HUES6 (cell line): ENCODE data around the gene NEURL1.

ENCODE experiments used
- H3K27ac ChIP-seq: 2 replicates; pipeline ENCODE4 v1.7.0; 2013; ENCODE audit warnings: low read depth, mild to moderate bottlenecking, low read length, inconsistent platforms
- H3K27me3 ChIP-seq: 2 replicates; pipeline ENCODE4 v1.6.1; 2013; ENCODE audit warnings: low read length; ENCODE audit not compliant: control insufficient read depth, insufficient read depth
- H3K36me3 ChIP-seq: 2 replicates; pipeline ENCODE4 v1.6.1; 2013; ENCODE audit warnings: low read length; ENCODE audit not compliant: control insufficient read depth, insufficient read depth
- H3K4me1 ChIP-seq: 2 replicates; pipeline ENCODE4 v1.6.1; 2013; ENCODE audit warnings: low read length; ENCODE audit not compliant: control insufficient read depth, insufficient read depth
- H3K4me3 ChIP-seq: 2 replicates; pipeline ENCODE4 v1.5.1; 2013; ENCODE audit warnings: low read depth, low read length
- H3K9ac ChIP-seq: one replicate; pipeline ENCODE4 v1.6.1; 2013; ENCODE audit warnings: mild to moderate bottlenecking, low read length
- H3K9me3 ChIP-seq: 2 replicates; pipeline ENCODE4 v1.6.1; 2013; ENCODE audit warnings: low read depth, low read length; ENCODE audit not compliant: control insufficient read depth, insufficient read depth

The NEURL1 gene

DNA sequence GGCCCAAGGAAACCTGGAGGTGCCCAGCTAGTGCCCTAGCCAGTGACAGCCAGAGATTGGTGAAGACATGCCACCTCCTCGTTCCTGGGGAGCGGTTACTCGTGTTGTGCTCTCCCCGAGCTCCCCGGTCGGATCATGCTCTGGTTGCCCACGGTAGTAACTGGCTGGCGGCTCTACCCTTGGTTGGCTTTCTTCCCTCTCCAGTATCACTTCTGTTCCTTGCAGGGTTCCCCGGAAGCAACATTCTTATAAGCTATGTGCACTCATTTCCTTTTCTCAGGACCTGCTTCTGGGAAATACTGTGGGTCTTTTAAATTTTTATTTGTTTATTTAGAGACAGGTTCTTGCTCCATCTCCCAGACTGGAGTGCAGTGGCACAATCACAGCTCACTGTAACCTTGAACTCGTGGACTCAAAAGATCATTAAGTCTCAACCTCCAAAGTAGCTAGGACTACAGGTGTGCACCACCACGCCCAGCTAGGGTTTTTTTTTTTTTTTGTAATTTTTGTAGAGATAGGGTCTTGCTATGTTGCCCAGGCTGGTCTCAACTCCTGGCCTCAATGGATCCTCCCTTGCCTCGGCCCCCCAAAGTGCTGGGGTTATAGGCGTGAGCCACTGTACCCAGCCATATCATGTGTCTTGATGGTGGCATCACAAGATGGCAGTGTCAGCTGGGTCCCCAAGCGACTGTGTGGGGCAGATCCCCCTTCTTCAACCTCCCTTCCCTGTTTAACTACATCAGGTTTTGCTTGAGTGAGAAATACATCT is 27.9 kb upstream of the NEURL1 start:
- no peaks in the 10 kb centered on the region for H3K27me3 ChIP-seq
- no peak overlapping the region for H3K9ac ChIP-seq
- peaks cover 2% of the 10 kb centered on the region; the same call in 1 of the 2 replicates for H3K4me1 ChIP-seq
- H3K36me3 ChIP-seq: no peaks in the 10 kb centered on the region
- no peak overlapping the region for H3K4me3 ChIP-seq
- H3K27ac ChIP-seq: no peak overlapping the region
- H3K9me3 ChIP-seq: no peaks in the 10 kb centered on the region

DNA sequence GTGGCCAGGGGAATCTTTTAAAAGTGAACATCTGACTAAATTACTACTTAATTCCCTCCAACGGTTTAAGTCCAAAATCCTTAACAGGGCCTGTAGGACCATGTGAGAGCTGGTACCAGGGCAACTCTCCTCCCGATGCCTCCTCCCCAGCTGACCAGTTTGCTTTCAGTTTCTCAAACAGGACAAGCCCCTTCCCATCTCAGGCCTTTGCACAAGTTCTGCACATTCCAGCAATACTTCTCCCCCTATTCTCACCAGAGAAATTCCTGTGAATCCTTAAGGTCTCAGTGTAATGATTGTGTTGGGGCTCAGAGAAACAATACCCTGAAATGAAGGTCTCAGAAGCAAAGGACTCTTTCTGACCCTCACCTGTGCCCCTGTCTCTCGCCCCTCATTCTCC is 26.8 kb upstream of the NEURL1 start:
- no peaks in the 10 kb centered on the region for H3K9me3 ChIP-seq
- H3K36me3 ChIP-seq: no peaks in the 10 kb centered on the region
- no peak overlapping the region for H3K4me3 ChIP-seq
- H3K9ac ChIP-seq: no peak overlapping the region
- H3K27me3 ChIP-seq: no peaks in the 10 kb centered on the region
- no peak overlapping the region for H3K27ac ChIP-seq
- H3K4me1 ChIP-seq: peaks cover 13% of the 10 kb centered on the region

DNA sequence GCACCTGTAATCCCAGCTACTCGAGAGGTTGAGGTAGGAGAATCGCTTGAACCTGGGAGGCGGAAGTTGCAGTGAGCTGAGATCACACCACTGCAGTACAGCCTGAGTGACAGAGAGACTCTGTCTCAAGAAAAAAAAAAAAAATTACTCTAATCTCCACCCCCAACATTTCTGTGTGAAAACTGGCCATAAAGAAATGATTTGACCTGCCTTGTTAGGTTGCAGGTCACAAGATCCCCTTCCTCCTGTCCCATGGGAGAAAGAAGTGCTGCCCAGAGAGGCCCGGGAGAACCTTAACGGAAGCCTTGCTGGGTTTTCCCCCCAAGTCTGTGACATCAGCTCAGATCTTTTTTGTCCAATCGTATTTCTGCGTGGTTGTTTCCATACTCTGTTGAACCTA is 26.1 kb upstream of the NEURL1 start:
- Histone ChIP-seq H3K9me3 (no peaks in the 10 kb centered on the region), H3K27ac (no peak overlapping the region), H3K9ac (no peak overlapping the region), H3K27me3 (no peaks in the 10 kb centered on the region), H3K4me1 (peaks cover 17% of the 10 kb centered on the region), H3K4me3 (no peak overlapping the region), H3K36me3 (no peaks in the 10 kb centered on the region)

DNA sequence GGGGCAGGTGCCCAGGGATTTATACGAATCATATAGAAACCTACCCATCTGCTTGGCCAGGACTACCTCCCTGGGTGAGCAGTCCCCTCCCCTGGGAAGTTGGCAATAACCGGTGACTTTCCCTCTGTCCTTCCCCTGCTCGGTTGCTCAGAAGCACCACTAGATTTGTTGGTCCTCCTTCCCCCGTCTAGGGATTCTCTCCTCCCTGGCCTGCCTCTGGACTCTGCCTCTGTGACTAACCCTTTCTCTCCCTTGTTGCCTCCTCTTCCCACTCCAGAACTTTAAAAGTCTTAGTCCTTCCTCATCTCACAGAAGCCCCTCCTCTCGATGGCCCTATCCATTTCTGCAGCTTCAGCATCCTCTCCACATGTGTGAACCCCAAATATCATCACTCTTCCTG is 24.3 kb upstream of the NEURL1 start:
- no peak overlapping the region for H3K27ac ChIP-seq
- H3K27me3 ChIP-seq: no peaks in the 10 kb centered on the region
- no peak overlapping the region for H3K4me3 ChIP-seq
- H3K4me1 ChIP-seq: peaks cover 17% of the 10 kb centered on the region
- H3K9ac ChIP-seq: no peak overlapping the region
- no peaks in the 10 kb centered on the region for H3K36me3 ChIP-seq
- H3K9me3 ChIP-seq: no peaks in the 10 kb centered on the region

DNA sequence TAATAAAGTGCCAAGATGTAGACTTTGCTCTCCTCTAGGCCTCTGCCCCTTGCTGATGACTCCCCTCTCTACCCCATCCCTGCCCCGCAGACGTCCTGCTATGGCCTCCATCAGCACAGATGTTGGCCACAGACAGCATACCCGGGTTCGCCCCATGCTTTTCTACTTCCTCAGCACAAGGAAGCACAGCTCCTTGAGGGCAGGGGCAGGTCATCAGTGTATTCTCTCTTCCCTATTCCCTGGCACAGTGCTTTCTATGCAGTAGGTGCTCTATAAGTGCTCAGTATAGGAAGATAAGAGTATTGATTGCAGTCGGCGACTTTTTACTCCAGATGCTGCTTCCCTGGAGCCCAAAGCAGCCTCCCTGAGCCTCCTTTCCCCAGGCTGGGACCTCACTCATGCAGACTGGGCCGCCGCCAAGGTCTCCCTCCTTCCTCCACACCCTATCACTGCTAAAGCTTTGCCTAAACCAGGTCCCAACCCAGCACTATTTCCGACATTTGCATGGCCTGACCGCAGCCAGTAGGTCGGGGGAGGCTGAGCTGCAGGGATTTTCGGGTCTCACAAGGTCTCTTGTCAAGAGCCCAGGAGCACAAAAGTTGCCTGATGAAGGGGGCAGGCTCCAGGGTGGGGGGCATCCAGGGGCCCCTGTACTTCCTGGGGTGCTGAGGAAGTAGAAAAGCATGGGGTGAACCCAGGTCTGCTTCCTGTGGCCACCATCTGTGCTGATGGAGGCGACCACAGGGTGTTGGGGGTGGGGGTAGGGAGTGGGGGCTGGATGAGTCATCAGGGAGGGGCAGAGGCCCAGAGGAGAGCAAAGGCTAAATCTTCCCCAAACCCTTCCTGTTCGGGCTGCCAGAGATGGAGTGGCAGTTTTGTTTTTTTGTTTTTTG is 22.5 kb upstream of the NEURL1 start:
- H3K27me3 ChIP-seq: no peaks in the 10 kb centered on the region
- H3K9me3 ChIP-seq: no peaks in the 10 kb centered on the region
- H3K9ac ChIP-seq: no peak overlapping the region
- H3K36me3 ChIP-seq: no peaks in the 10 kb centered on the region
- peaks cover 18% of the 10 kb centered on the region for H3K4me1 ChIP-seq
- H3K4me3 ChIP-seq: no peak overlapping the region
- peak overlapping the region; percentile 70; the same call in 1 of the 2 replicates for H3K27ac ChIP-seq

DNA sequence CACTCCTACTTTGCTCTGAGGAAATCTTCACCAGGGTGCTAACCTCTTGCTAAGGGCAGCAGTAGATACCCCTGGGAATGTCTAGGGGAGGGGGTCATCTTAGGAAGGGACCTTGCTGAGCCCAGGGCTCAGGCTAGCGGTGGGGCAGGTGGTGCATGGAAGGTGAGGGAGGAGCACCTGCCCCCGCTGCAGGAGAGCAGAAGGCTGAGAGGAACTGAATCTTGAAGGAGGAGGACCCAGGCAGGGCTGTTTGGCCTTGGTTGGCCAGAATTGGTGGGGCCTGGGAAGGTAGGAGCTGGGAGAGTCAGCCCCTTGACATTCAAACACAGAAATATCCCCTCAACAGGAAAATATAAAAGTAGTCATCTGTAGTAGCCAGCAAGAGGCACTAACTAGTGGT is 21.5 kb upstream of the NEURL1 start:
- Histone ChIP-seq H3K27me3 (no peaks in the 10 kb centered on the region), H3K27ac (no peak overlapping the region; the same call in 1 of the 2 replicates), H3K4me3 (no peak overlapping the region), H3K9ac (no peak overlapping the region), H3K36me3 (no peaks in the 10 kb centered on the region), H3K9me3 (no peaks in the 10 kb centered on the region), H3K4me1 (peaks cover 28% of the 10 kb centered on the region)

DNA sequence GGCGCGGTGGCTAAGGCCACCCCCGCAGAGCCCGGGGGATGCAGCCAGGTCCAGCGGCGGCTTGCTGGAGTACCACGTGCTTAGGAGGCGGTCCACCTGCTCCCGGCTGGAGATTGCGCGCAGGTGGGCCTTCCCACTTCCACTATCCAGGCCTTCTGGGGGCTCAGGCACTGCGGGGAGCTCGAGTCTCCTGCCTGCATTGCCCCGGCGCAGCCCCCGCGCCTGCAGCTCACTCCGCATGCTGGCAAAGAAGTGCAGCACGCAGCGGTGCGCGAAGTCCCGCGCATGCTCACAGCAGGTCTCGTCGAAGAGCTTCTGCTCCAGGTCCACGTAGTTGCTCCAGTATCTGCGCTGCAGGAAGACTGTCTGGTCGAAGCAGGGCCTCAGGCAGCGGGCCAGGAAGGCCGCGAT is 20.2 kb upstream of the NEURL1 start:
- Histone ChIP-seq H3K27me3 (no peaks in the 10 kb centered on the region), H3K4me3 (no peak overlapping the region), H3K27ac (no peak overlapping the region), H3K9ac (no peak overlapping the region), H3K9me3 (no peaks in the 10 kb centered on the region), H3K4me1 (peaks cover 30% of the 10 kb centered on the region), H3K36me3 (no peaks in the 10 kb centered on the region)

DNA sequence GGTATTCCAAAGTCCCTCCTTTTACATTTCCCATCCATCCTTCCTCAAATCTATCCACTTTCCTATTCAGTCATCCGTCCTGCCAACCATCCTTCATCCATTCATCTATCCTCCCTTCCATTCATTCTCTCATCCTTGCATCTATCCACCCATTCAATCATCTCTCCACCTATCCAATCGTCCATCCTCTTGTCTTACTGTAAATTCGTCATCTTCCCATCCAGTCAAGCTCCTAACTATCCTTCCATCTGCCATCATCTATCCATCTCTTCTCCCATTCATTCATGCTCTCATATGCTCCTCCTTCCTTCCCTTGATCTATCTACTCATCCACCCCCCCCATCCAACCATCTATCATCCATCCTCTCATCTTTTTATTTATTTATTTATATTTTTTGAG is 19.4 kb upstream of the NEURL1 start:
- H3K27ac ChIP-seq: no peak overlapping the region
- no peaks in the 10 kb centered on the region for H3K27me3 ChIP-seq
- H3K9ac ChIP-seq: no peak overlapping the region
- no peak overlapping the region for H3K4me3 ChIP-seq
- no peaks in the 10 kb centered on the region for H3K9me3 ChIP-seq
- H3K36me3 ChIP-seq: no peaks in the 10 kb centered on the region
- peaks cover 38% of the 10 kb centered on the region for H3K4me1 ChIP-seq

DNA sequence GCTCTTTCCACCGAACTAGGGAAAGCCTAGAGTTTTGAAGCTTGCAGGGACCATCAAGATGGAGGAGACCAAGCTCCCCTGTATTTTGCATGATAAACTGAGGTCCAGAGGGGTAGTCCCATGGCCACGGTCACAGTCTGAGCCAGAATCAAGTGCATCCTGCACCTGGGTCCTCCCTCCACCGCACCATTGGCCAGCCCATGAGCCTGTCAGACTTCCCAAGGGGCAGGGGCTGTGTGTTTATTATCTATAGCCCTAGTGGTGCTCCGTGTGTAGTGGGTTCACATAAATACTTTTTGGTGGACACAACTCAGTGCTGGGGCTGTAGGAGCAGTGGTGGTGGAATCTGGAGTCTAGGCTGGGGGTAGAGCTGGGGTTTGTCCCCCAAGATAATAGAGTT is 18.1 kb upstream of the NEURL1 start:
- H3K4me3 ChIP-seq: no peak overlapping the region
- H3K9me3 ChIP-seq: no peaks in the 10 kb centered on the region
- H3K9ac ChIP-seq: no peak overlapping the region
- H3K4me1 ChIP-seq: peaks cover 44% of the 10 kb centered on the region
- no peak overlapping the region for H3K27ac ChIP-seq
- no peaks in the 10 kb centered on the region for H3K27me3 ChIP-seq
- H3K36me3 ChIP-seq: no peaks in the 10 kb centered on the region

DNA sequence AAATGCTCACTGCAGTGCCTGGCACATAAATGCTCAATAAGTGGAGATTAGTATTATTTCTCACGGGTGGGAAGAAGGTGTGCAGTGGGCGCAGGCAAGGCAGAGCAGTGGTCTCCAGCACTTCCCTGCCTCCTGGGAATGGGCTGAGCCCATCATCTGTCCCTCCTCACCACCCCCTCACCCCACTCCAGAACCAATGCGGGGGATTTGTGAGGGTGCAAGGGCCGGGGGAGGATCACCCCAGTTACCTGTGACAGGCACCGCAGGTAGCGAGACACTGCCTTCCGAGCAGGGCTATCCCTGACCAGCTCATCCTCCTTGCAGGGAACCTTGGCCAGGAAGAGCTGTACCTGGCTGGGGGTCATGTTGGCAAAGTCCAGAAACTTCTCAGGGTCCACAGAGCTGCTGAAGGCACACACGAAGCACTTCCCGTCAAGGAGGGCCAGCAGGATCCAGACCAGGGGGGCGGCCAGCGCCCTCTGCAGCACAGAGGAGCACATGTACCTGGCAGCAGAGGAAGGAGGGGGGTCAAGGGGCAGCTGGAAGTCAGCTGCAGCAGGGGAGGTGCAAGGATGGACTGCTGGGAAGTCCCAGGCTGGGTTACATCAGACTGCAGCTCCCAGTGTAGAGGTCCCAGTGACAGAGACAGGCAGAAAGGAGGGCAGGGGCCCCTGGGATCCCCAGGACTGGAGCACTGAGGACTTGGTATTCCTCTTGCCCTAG is 17.3 kb upstream of the NEURL1 start:
- Histone ChIP-seq H3K4me1 (peaks cover 37% of the 10 kb centered on the region), H3K27ac (no peak overlapping the region), H3K4me3 (no peak overlapping the region), H3K27me3 (no peaks in the 10 kb centered on the region), H3K9ac (no peak overlapping the region), H3K9me3 (no peaks in the 10 kb centered on the region), H3K36me3 (no peaks in the 10 kb centered on the region)

DNA sequence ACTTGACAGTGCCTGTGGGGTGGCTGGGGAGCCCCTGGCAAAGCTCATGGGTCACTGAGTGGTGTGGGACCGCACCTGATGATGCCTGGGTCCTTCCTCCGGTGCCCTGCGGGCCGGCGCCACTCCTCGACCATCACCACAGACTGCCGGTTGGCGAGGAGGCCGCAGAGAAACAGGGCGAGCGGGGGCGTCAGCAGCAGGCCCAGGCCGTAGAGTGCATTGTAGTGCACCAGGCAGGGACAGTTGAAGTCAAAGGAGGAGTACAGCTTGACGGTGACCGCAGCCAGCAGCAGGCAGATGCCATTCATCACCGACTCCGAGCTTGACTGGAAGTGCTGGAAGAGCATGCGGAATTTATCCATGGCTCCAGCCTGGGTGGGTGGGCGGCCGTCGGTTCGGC is 14.8 kb upstream of the NEURL1 start:
- peak overlapping the region; percentile 22 for H3K9ac ChIP-seq
- H3K36me3 ChIP-seq: no peaks in the 10 kb centered on the region
- H3K27me3 ChIP-seq: no peaks in the 10 kb centered on the region
- no peaks in the 10 kb centered on the region for H3K9me3 ChIP-seq
- H3K4me1 ChIP-seq: peaks cover 27% of the 10 kb centered on the region
- no peak overlapping the region for H3K4me3 ChIP-seq
- H3K27ac ChIP-seq: no peak overlapping the region
